ENCODE measurements around the gene SLMAP. TPM values are rescaled to one million over a fixed set of nuclear protein-coding genes. Genes with fewer than 3 reads are reported as not detected.
A peak's percentile ranks its signal among the peaks of the same experiment; 100 is the strongest.

Gene SLMAP
- total RNA-seq, 4 donors from 2014 or later: 104 to 369 (median 186) TPM

DNA sequence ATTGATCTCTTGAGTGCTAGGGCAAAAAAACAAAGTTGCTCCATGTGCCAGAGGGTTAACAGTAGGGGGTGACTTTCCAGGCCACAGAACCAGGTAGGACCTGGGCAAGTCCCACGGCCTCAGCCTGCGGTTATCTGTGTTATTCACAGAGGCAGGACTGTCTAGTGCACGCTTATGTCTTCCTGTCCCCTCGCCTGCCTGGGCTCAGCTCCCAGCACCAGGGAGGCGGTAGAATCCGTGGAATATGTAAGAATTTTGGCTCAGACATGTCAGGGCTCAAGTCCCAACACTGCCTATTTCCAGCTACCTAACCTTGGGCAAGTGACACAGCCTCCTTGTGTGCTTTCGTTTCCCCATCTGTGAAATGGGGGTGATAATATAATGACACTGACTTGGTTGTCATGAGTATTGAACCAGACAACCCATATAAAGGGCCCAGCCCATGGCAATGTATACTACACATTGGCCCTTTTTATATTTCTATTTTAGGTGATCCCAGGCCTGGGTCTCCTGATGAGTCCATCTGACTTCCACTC, 207.8 kb downstream of the SLMAP start:
- no peak overlapping the region for H3K4me3 ChIP-seq
- H3K36me3 ChIP-seq: no peaks in the 10 kb centered on the region
- DNase-seq: no peak
- no peaks in the 10 kb centered on the region for H3K9me3 ChIP-seq
- intact Hi-C loops (cut with DNase I; ENCODE audit: low total_unique reads): no loop called here
- H3K27me3 ChIP-seq: no peaks in the 10 kb centered on the region
- TF ChIP-seq CTCF (IDR thresholded peaks at IDR 0.05) (no peak), POLR2A (IDR thresholded peaks at IDR 0.05) (no peak)
- peaks cover 0 to 4% of the 10 kb centered on the region in 2 donors for H3K4me1 ChIP-seq
- H3K27ac ChIP-seq: no peak overlapping the region

GRCh38 chr3:57966829-57967228, 210.7 kb downstream of the SLMAP start:
- H3K27me3 ChIP-seq: no peaks in the 10 kb centered on the region
- intact Hi-C loops (cut with DNase I; ENCODE audit: low total_unique reads): no loop called here
- no peak overlapping the region for H3K27ac ChIP-seq
- no peak for DNase-seq
- no peak overlapping the region for H3K4me3 ChIP-seq
- H3K36me3 ChIP-seq: no peaks in the 10 kb centered on the region
- no peaks in the 10 kb centered on the region for H3K9me3 ChIP-seq
- no peaks in the 10 kb centered on the region for H3K4me1 ChIP-seq
- no peak for TF ChIP-seq POLR2A (IDR thresholded peaks at IDR 0.05)

GRCh38 chr3:57967590-57967989, 211.5 kb downstream of the SLMAP start:
- peaks cover 0 to under 1% of the 10 kb centered on the region in 2 donors for H3K4me1 ChIP-seq
- H3K27ac ChIP-seq: no peak overlapping the region
- no peak for TF ChIP-seq POLR2A (IDR thresholded peaks at IDR 0.05)
- TF ChIP-seq CTCF (IDR thresholded peaks at IDR 0.05): no peak
- DNase-seq: no peak
- no peaks in the 10 kb centered on the region for H3K27me3 ChIP-seq
- H3K4me3 ChIP-seq: no peak overlapping the region
- intact Hi-C loops (cut with DNase I; ENCODE audit: low total_unique reads): no loop called here
- H3K36me3 ChIP-seq: no peaks in the 10 kb centered on the region
- H3K9me3 ChIP-seq: no peaks in the 10 kb centered on the region

DNA sequence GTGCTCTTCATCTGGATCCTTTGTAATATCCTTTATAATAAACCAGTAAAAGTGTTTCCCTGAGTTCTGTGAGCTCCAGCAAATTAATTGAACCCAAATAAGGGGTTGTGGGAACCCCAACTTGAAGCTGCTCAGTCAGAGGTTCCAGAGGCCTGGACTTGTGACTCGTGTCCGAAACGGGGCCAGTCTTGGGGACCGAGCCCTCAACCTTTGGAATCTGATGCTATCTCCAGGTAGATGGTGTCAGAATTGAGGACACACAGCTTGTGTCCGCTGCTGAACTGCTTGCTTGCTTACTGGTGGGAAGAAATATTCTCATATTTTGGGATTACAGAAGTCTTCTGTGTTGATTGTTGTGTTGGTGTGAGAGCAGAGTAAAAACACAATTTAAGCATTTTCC, 212.4 kb downstream of the SLMAP start:
- intact Hi-C loops (cut with DNase I; ENCODE audit: low total_unique reads): no loop called here
- H3K4me1 ChIP-seq: peaks cover 0 to 4% of the 10 kb centered on the region in 2 donors
- H3K9me3 ChIP-seq: no peaks in the 10 kb centered on the region
- no peak for DNase-seq
- H3K36me3 ChIP-seq: no peaks in the 10 kb centered on the region
- no peaks in the 10 kb centered on the region for H3K27me3 ChIP-seq
- H3K4me3 ChIP-seq: no peak overlapping the region
- TF ChIP-seq POLR2A (IDR thresholded peaks at IDR 0.05) (no peak), CTCF (IDR thresholded peaks at IDR 0.05) (no peak)
- H3K27ac ChIP-seq: no peak overlapping the region

GRCh38 chr3:57971975-57972374, 215.9 kb downstream of the SLMAP start:
- Histone ChIP-seq H3K36me3 (no peaks in the 10 kb centered on the region), H3K4me1 (peaks cover 0 to 4% of the 10 kb centered on the region in 2 donors), H3K4me3 (no peak overlapping the region), H3K27ac (peak overlapping the region; percentile 69 to 86), H3K9me3 (no peaks in the 10 kb centered on the region), H3K27me3 (no peaks in the 10 kb centered on the region)
- intact Hi-C loops (cut with DNase I; ENCODE audit: low total_unique reads): no loop called here
- TF ChIP-seq CTCF (IDR thresholded peaks at IDR 0.05) (no peak), POLR2A (IDR thresholded peaks at IDR 0.05) (no peak)
- no peak for DNase-seq

Measured in uterus (tissue), 4 donors.